A549 (cell line): Measurements from ENCODE around the gene MEGF10.

Experiments
- CTCF ChIP-seq: fragments of >200 bp; sonication (Bioruptor Twin); formaldehyde crosslinking; IDR thresholded peaks from 3 replicates; pipeline ENCODE4 v1.5.1; 2016
- NPAS2 ChIP-seq: fragments of 250-450 bp; sonication (Bioruptor Pico); IDR thresholded peaks from 2 replicates; pipeline ENCODE4 v1.8.0; 2022; ENCODE audit warnings: mild to moderate bottlenecking, moderate library complexity, borderline replicate concordance

DNA sequence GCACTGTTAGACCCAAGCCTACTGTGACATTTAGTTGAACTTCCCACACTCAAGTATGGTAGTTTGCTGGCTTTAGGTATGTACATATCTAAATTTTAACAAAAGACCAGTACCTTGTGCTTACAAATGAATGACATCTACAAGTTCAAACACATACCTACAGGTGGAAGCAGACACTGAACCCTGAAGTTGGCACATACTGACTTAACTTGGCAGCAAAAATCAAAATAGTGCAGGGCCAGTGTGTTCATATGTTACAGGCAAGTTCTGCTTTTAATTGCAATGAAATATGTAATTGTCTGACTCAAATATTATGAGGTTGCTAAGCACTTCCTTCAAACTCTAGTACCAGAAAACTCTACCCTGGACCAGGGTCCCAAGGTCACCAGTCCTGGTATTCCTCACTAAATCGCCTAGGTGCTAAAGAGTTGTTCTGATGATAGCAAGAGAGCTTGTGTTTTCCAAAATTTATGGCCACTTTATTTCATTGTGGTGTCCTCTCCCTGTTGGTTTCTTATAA is 77.4 kb downstream of the MEGF10 start:
- TF ChIP-seq CTCF: no peak
- no peak for TF ChIP-seq NPAS2 (CRISPR knock-in tag)
